GM12874 (cell line): Measurements from ENCODE around the gene RBFOX2.

Source experiments
- TF ChIP-seq, protein P1 (sequence below): IDR thresholded peaks from 2 replicates; pipeline ENCODE4 v1.5.1; 2011; ENCODE audit warnings: low read depth, mild to moderate bottlenecking, control low read depth, low read length, moderate library complexity; ENCODE audit not compliant: insufficient read depth

The RBFOX2 gene

GRCh38 chr22:35912658-35913057 is 116.0 kb downstream of the RBFOX2 start:
- TF ChIP-seq, protein P1, sequence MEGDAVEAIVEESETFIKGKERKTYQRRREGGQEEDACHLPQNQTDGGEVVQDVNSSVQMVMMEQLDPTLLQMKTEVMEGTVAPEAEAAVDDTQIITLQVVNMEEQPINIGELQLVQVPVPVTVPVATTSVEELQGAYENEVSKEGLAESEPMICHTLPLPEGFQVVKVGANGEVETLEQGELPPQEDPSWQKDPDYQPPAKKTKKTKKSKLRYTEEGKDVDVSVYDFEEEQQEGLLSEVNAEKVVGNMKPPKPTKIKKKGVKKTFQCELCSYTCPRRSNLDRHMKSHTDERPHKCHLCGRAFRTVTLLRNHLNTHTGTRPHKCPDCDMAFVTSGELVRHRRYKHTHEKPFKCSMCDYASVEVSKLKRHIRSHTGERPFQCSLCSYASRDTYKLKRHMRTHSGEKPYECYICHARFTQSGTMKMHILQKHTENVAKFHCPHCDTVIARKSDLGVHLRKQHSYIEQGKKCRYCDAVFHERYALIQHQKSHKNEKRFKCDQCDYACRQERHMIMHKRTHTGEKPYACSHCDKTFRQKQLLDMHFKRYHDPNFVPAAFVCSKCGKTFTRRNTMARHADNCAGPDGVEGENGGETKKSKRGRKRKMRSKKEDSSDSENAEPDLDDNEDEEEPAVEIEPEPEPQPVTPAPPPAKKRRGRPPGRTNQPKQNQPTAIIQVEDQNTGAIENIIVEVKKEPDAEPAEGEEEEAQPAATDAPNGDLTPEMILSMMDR = no peak

- TF ChIP-seq, protein P1 = no peak
Measured at GRCh38 chr22:35911877-35912276, 116.7 kb downstream of the RBFOX2 start.

DNA sequence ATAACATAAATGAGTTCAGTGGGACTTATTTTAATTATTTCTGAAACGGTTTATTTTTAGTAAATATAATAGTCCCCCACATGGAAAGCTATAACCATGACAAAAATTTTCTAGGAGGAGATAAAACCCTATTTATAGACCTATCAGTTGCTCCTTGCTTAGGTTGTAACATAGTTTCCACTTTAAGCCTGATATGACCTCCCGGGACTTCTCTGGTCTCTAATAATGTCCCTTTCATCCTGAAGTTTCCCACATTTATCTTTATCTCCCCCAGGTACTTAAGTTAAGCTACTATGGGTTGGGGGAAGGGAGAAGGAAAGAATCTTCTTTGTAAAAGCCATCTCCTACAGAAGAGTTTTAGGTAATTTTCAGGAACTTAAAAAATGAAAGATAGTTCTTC is 117.7 kb downstream of the RBFOX2 start:
- TF ChIP-seq, protein P1 = no peak

GRCh38 chr22:35910003-35910769 is 118.4 kb downstream of the RBFOX2 start:
- TF ChIP-seq, protein P1 = no peak

- TF ChIP-seq, protein P1 = no peak
Measured at GRCh38 chr22:35905894-35906293, 122.7 kb downstream of the RBFOX2 start.

DNA sequence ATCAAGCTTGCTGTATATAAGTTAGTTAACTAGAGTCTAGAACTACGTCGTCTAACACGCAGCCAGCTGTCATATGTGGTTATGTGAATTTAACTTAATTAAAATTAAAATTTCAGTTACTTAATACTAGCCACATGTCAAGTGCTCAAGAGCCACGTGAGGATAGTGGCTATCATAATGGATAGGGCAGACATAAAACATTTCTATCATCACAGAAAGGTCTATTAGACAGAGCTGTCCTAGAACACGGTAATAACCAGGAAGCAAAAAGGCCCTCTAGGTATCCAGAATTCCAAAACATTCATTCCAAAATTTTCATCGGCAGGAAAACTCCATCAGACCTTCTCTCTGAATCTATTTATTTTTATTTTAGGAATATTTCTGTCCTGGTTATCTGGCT is 123.9 kb downstream of the RBFOX2 start:
- TF ChIP-seq, protein P1 = no peak

DNA sequence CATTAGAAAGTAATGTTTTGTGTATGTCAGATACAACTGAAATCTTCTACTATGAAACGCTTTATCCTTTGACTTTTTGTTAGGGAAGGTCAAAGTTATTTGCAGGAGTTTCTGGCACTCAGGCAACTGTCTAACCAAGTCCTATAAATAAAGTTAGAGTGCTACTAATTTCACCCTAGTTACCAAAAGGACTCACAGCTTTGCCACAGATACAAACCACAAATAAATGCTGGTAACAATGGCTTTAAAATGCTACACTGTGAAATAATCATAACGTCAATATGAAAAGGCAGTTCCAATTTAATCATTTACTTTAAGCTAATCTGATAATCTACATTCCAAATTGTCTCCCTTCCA is 124.3 kb downstream of the RBFOX2 start:
- TF ChIP-seq, protein P1 = no peak
